Large intestine (tissue), 3 donors: ENCODE data around the gene SLC26A9. TPM values are rescaled to one million over a fixed set of nuclear protein-coding genes. Genes with fewer than 3 reads are reported as not detected.

Source experiments
- DNase-seq, 2 donors: peaks; one replicate each; pipeline versions ENCODE4 v3.0.0 to v3.0.0-alpha.2; 2013
- H3K27ac ChIP-seq: one replicate; pipeline ENCODE4 v1.5.1; 2013; ENCODE audit warnings: low read length
- H3K27me3 ChIP-seq: 2 replicates; pipeline ENCODE4 v1.6.1; 2013; ENCODE audit warnings: low read length; ENCODE audit not compliant: control insufficient read depth, insufficient read depth
- H3K36me3 ChIP-seq: 2 replicates; pipeline ENCODE4 v1.6.1; 2013; ENCODE audit warnings: low read length; ENCODE audit not compliant: control insufficient read depth, insufficient read depth
- H3K4me1 ChIP-seq: one replicate; pipeline ENCODE4 v1.6.1; 2013; ENCODE audit warnings: low read length; ENCODE audit not compliant: control insufficient read depth, insufficient read depth
- H3K4me3 ChIP-seq: one replicate; pipeline ENCODE4 v1.5.1; 2013; ENCODE audit warnings: low read length
- H3K9me3 ChIP-seq: one replicate; pipeline ENCODE4 v1.6.1; 2013; ENCODE audit warnings: mild to moderate bottlenecking, low read depth, low read length, moderate library complexity; ENCODE audit not compliant: control insufficient read depth
- WGBS: methylation state at CpG from one replicate; pipeline ENCODE4 v1.1.5; 2013; ENCODE audit warnings: low lambda C conversion rate; ENCODE audit not compliant: insufficient coverage; 5-methylcytosine and 5-hydroxymethylcytosine counted together
- polyA plus RNA-seq: library from polyadenylated mRNA; unstranded; fragments of 120-200 nt; gene quantifications from one replicate; pipeline ENCODE4 v1.2.1, GENCODE V29; 2013

Gene SLC26A9
- polyA plus RNA-seq, 1 donor, result 0.03 TPM

GRCh38 chr1:205972491-205973168, 29.4 kb upstream of the SLC26A9 start:
- H3K36me3 ChIP-seq, result no peaks in the 10 kb centered on the region
- 92% methylated on average over 2 of the region's 11 CpGs for WGBS
- no peaks in the 10 kb centered on the region for H3K27me3 ChIP-seq
- H3K4me3 ChIP-seq, result no peak overlapping the region
- no peaks in the 10 kb centered on the region for H3K4me1 ChIP-seq
- H3K27ac ChIP-seq, result no peak overlapping the region
- no peak for DNase-seq
- H3K9me3 ChIP-seq, result peaks cover 23% of the 10 kb centered on the region

DNA sequence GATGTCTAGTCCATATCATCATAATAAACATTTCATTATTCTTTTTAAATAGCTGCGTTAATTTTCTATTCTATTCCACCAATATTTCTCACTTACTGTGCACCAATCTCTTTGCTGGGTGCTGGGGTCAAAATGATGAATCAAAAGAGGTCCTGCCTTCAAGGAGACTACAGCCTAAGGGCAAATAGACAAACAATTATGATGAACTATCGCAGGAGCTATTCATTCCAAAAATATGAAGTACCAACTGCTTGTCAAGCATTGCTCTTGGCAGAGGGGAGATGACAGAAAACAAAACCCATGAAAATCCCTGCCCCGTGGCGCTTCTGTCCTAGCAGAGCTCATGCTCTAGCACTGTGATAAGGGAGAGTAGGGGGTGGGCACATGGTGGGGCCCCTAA, 28.8 kb upstream of the SLC26A9 start:
- WGBS, result 100% methylated on average over 1 of the region's 4 CpGs
- Histone ChIP-seq H3K27me3 (no peaks in the 10 kb centered on the region), H3K4me3 (no peak overlapping the region), H3K9me3 (peaks cover 23% of the 10 kb centered on the region), H3K27ac (no peak overlapping the region), H3K4me1 (no peaks in the 10 kb centered on the region), H3K36me3 (no peaks in the 10 kb centered on the region)
- DNase-seq, result no peak

DNA sequence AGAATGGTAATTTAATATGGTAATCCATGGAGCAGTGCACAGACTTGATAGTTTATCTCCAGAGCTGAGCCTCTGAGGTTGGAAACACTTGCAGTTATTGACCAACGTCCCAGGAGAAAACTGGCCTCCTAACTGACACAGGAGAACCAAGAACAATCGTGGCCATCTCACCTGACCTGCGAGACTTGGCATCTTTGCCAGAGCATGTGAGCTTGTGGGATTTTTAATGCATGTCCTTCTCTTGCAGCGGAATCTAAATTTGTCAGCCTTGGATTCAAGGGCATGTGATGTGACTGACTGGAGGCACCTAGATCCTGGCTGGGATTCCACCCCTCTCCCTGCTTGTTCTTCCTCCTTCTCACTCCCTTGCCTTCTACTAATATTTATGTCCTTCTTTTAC, 27.8 kb upstream of the SLC26A9 start:
- no peaks in the 10 kb centered on the region for H3K36me3 ChIP-seq
- peaks cover 23% of the 10 kb centered on the region for H3K9me3 ChIP-seq
- no peak overlapping the region for H3K4me3 ChIP-seq
- WGBS, result no CpG with 5 or more reads among the region's 4 CpGs
- H3K27ac ChIP-seq, result no peak overlapping the region
- DNase-seq, result no peak
- H3K27me3 ChIP-seq, result no peaks in the 10 kb centered on the region
- no peaks in the 10 kb centered on the region for H3K4me1 ChIP-seq

GRCh38 chr1:205970486-205970885, 27.2 kb upstream of the SLC26A9 start:
- no peaks in the 10 kb centered on the region for H3K4me1 ChIP-seq
- no peak overlapping the region for H3K27ac ChIP-seq
- no peaks in the 10 kb centered on the region for H3K36me3 ChIP-seq
- H3K9me3 ChIP-seq, result peaks cover 23% of the 10 kb centered on the region
- WGBS, result 33% methylated on average over 1 of the region's 1 CpG
- H3K4me3 ChIP-seq, result no peak overlapping the region
- no peaks in the 10 kb centered on the region for H3K27me3 ChIP-seq
- DNase-seq, result no peak

DNA sequence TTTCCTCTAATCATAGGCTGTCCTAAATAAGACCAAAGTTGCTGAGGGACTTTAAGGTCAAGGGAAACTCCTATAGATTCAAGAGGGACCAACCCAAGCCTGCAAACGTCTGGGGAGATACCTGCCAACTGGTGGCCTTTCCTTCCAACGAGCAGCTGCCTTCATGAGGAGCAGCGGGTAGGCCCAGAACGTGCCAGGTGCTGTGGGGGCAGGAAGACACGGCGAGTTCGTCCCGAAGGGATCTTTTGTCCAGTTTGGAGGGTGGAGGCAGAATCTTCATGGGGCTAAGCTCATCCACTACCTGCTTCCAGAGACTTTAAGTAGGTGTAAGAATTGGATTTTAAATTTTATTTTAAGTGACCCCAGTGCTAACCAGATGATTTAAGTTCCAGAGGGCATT, 26.0 kb upstream of the SLC26A9 start:
- Histone ChIP-seq H3K27ac (no peak overlapping the region), H3K4me1 (no peaks in the 10 kb centered on the region), H3K36me3 (no peaks in the 10 kb centered on the region), H3K9me3 (peaks cover 16% of the 10 kb centered on the region), H3K4me3 (no peak overlapping the region), H3K27me3 (peaks cover 5% of the 10 kb centered on the region)
- no peak for DNase-seq
- no CpG with 5 or more reads among the region's 8 CpGs for WGBS

DNA sequence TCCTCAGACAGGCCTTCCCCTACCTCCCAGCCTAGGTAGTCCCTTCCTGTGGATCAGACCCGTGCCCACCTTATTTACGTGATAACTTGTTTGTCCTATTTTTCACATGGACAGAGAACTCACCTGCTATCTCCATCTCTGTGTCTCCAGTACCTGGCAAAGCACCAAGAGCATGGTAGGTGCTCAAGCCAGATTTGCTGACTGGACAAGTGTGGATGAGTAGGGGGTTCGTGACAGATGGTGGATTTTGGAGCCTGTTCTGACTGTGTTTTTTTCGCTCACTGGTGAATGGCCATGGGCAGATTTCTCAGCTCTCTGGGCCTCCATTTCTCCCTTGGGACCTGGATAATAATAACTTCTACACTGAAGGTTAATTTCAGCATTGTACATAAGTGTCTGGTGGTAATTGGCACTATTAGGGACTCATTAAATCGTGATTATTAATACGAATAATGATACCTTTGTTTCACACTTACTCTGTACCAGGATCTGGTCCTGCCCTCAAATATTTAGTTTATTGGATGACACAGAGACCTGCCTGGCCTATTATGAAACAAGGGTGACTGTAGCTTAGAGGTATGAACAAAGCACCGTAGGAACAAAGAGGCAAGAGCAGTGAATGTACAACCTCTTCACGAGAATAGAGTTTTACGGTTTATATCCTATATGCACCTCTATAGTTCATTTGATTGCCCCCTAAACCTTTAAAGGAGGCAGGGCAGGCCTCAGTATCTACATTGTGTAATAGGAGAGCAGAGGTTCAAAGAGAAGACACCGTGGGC, 24.5 kb upstream of the SLC26A9 start:
- Histone ChIP-seq H3K9me3 (peaks cover 1% of the 10 kb centered on the region), H3K4me3 (no peak overlapping the region), H3K36me3 (no peaks in the 10 kb centered on the region), H3K4me1 (no peaks in the 10 kb centered on the region), H3K27me3 (peaks cover 10% of the 10 kb centered on the region), H3K27ac (no peak overlapping the region)
- WGBS, result 100% methylated on average over 1 of the region's 10 CpGs
- DNase-seq, result no peak

GRCh38 chr1:205965036-205965884, 22.0 kb upstream of the SLC26A9 start:
- Histone ChIP-seq H3K4me3 (no peak overlapping the region), H3K4me1 (no peaks in the 10 kb centered on the region), H3K36me3 (no peaks in the 10 kb centered on the region), H3K27ac (no peak overlapping the region), H3K9me3 (no peaks in the 10 kb centered on the region), H3K27me3 (peaks cover 21% of the 10 kb centered on the region)
- no CpG with 5 or more reads among the region's 13 CpGs for WGBS
- DNase-seq, result no peak

DNA sequence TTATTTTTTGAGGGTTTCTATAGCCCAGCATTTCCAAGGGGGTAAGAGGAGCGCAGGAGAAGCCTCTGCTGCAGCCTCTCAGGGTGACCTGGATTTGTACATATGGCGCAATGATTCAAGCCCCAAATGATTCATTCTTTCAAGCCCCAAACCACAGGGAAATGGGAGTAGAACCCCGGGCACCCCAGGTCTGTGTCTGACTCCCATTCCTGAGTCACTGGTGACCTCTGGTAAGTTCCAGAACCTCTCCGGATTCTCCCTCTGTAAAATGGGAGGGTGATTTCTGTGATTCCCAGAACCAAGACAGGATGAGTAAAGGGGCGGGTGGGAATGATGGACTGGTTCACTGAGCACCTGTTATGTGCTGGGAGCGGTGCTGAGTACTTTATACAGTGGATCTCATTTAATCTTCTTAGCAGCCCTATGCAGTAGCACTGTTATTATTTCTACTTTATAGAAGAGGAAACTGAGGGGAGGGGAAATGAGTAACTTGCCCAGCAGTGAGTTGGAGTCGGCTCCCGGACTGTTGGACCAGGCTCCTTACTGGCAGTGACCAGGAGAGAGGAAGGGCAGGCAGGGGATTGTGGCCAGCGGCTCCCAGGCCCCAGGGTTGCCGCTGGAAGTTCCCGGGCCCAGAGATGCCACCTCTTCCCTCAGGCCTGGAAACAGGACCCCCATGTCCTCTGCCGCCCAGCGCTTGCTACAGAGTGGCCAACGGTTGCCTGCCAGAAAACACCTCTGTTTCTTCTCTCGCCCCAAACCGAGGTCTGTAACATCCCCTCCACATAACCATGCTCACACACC, 20.3 kb upstream of the SLC26A9 start:
- no peak for DNase-seq
- peaks cover 22% of the 10 kb centered on the region for H3K27me3 ChIP-seq
- H3K9me3 ChIP-seq, result no peaks in the 10 kb centered on the region
- no peak overlapping the region for H3K4me3 ChIP-seq
- no CpG with 5 or more reads among the region's 16 CpGs for WGBS
- no peaks in the 10 kb centered on the region for H3K36me3 ChIP-seq
- H3K4me1 ChIP-seq, result no peaks in the 10 kb centered on the region
- no peak overlapping the region for H3K27ac ChIP-seq

DNA sequence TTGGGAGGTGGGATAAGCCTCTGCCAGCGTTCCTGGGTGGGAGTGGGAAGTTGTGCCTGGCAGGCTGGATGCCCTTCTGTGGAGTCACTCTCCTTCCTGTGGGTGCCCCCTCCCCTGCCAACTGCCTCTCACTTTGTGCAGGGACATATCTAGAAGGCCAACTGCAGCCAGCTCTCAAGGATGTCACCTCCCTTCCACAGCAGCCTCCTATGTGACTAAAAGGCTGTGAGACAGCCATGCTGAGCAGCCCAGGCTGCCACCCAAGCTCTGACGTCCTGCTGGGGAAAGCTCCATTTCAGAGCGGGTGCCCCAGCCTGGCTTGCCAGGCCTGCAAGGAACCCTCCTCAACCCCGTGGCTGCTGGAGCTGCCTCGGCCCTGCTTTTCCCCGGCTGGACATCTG, 19.6 kb upstream of the SLC26A9 start:
- no peak for DNase-seq
- Histone ChIP-seq H3K4me1 (no peaks in the 10 kb centered on the region), H3K4me3 (no peak overlapping the region), H3K27me3 (peaks cover 25% of the 10 kb centered on the region), H3K9me3 (no peaks in the 10 kb centered on the region), H3K27ac (no peak overlapping the region), H3K36me3 (no peaks in the 10 kb centered on the region)
- no CpG with 5 or more reads among the region's 6 CpGs for WGBS
